KMS-11 (cell line): Measurements from ENCODE around the gene MAP4K2.

Experiments
- H2AFZ ChIP-seq: fragments of 200-600 bp; sonication (generic); 2 replicates; pipeline ENCODE4 v1.6.1; 2016; ENCODE audit warnings: antibody characterized with exemption, mixed run types, low read depth
- H3K27ac ChIP-seq: fragments of 200-600 bp; sonication (generic); 2 replicates; pipeline ENCODE4 v1.6.1; 2016; ENCODE audit warnings: mild to moderate bottlenecking, mixed run types
- H3K27me3 ChIP-seq: fragments of 200-600 bp; sonication (generic); 2 replicates; pipeline ENCODE4 v1.6.1; 2017; ENCODE audit warnings: mild to moderate bottlenecking, low read depth, mixed run types, moderate library complexity; ENCODE audit not compliant: insufficient read depth
- H3K36me3 ChIP-seq: fragments of 200-600 bp; sonication (generic); 2 replicates; pipeline ENCODE4 v1.6.1; 2017; ENCODE audit warnings: mild to moderate bottlenecking, mixed run types; ENCODE audit not compliant: insufficient read depth
- H3K4me1 ChIP-seq: fragments of 200-600 bp; sonication (generic); 2 replicates; pipeline ENCODE4 v1.6.1; 2016; ENCODE audit warnings: mild to moderate bottlenecking, low read depth, mixed run types; ENCODE audit not compliant: poor library complexity, severe bottlenecking
- H3K4me2 ChIP-seq: fragments of 200-600 bp; sonication (generic); 2 replicates; pipeline ENCODE4 v1.7.0; 2016; ENCODE audit warnings: mild to moderate bottlenecking, mixed run types
- H3K4me3 ChIP-seq: fragments of 200-600 bp; sonication (generic); IDR thresholded peaks from 2 replicates; pipeline ENCODE4 v1.6.1; 2017; ENCODE audit warnings: low read depth, low read length, mixed read lengths; ENCODE audit not compliant: insufficient read depth
- H3K79me2 ChIP-seq: fragments of 200-600 bp; sonication (generic); 2 replicates; pipeline ENCODE4 v1.6.1; 2016; ENCODE audit warnings: low read depth, mixed run types; ENCODE audit not compliant: insufficient read depth
- H3K9ac ChIP-seq: fragments of 200-600 bp; sonication (generic); 2 replicates; pipeline ENCODE4 v1.6.1; 2016; ENCODE audit warnings: mild to moderate bottlenecking, mixed run types
- H4K20me1 ChIP-seq: fragments of 200-600 bp; sonication (generic); 2 replicates; pipeline ENCODE4 v1.6.1; 2016; ENCODE audit warnings: mild to moderate bottlenecking, mixed run types; ENCODE audit not compliant: insufficient read depth
- TF ChIP-seq, protein P1 (sequence below): fragments of 200-600 bp; sonication (generic); conservative IDR thresholded peaks from 2 replicates; pipeline ENCODE4 v1.6.1; 2017; ENCODE audit warnings: low read depth, mild to moderate bottlenecking, antibody characterized with exemption, low read length, moderate library complexity, mixed read lengths

The MAP4K2 gene

GRCh38 chr11:64752175-64752970, 50.6 kb downstream of the MAP4K2 start:
- H3K4me1 ChIP-seq, result peaks cover 16% of the 10 kb centered on the region
- H2AFZ ChIP-seq, result no peak overlapping the region
- no peak overlapping the region for H3K4me2 ChIP-seq
- H3K27ac ChIP-seq, result no peak overlapping the region
- no peaks in the 10 kb centered on the region for H3K36me3 ChIP-seq
- no peak overlapping the region for H3K9ac ChIP-seq
- no peaks in the 10 kb centered on the region for H3K79me2 ChIP-seq
- H4K20me1 ChIP-seq, result no peaks in the 10 kb centered on the region
- H3K4me3 ChIP-seq, result no peak overlapping the region
- no peaks in the 10 kb centered on the region for H3K27me3 ChIP-seq
- TF ChIP-seq, protein P1, sequence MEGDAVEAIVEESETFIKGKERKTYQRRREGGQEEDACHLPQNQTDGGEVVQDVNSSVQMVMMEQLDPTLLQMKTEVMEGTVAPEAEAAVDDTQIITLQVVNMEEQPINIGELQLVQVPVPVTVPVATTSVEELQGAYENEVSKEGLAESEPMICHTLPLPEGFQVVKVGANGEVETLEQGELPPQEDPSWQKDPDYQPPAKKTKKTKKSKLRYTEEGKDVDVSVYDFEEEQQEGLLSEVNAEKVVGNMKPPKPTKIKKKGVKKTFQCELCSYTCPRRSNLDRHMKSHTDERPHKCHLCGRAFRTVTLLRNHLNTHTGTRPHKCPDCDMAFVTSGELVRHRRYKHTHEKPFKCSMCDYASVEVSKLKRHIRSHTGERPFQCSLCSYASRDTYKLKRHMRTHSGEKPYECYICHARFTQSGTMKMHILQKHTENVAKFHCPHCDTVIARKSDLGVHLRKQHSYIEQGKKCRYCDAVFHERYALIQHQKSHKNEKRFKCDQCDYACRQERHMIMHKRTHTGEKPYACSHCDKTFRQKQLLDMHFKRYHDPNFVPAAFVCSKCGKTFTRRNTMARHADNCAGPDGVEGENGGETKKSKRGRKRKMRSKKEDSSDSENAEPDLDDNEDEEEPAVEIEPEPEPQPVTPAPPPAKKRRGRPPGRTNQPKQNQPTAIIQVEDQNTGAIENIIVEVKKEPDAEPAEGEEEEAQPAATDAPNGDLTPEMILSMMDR, result no peak

- H3K36me3 ChIP-seq, result no peaks in the 10 kb centered on the region
- no peaks in the 10 kb centered on the region for H4K20me1 ChIP-seq
- H3K27ac ChIP-seq, result no peak overlapping the region
- H3K9ac ChIP-seq, result no peak overlapping the region
- no peak overlapping the region for H3K4me2 ChIP-seq
- H3K4me1 ChIP-seq, result peaks cover 10% of the 10 kb centered on the region
- TF ChIP-seq, protein P1, result no peak
- H3K4me3 ChIP-seq, result no peak overlapping the region
- H2AFZ ChIP-seq, result no peak overlapping the region
- no peaks in the 10 kb centered on the region for H3K79me2 ChIP-seq
- H3K27me3 ChIP-seq, result no peaks in the 10 kb centered on the region
Measured at GRCh38 chr11:64751580-64751979, 51.4 kb downstream of the MAP4K2 start.

- TF ChIP-seq, protein P1, result no peak
- H3K4me1 ChIP-seq, result peaks cover 5% of the 10 kb centered on the region
Measured at GRCh38 chr11:64751136-64751535, 51.9 kb downstream of the MAP4K2 start.

GRCh38 chr11:64750361-64751054, 52.5 kb downstream of the MAP4K2 start:
- Histone ChIP-seq H2AFZ (no peak overlapping the region), H4K20me1 (no peaks in the 10 kb centered on the region), H3K27ac (no peak overlapping the region), H3K4me3 (no peak overlapping the region), H3K79me2 (no peaks in the 10 kb centered on the region), H3K36me3 (no peaks in the 10 kb centered on the region), H3K27me3 (peaks cover 4% of the 10 kb centered on the region; the same call in 1 of the 2 replicates), H3K4me2 (no peak overlapping the region), H3K4me1 (peaks cover 4% of the 10 kb centered on the region), H3K9ac (no peak overlapping the region)
- TF ChIP-seq, protein P1, result no peak

More at GRCh38 chr11:64751136-64751535, 51.9 kb downstream of the MAP4K2 start:
- Histone ChIP-seq H3K27me3 (no peaks in the 10 kb centered on the region), H2AFZ (no peak overlapping the region), H3K4me3 (no peak overlapping the region), H4K20me1 (no peaks in the 10 kb centered on the region), H3K4me2 (no peak overlapping the region), H3K79me2 (no peaks in the 10 kb centered on the region), H3K9ac (no peak overlapping the region), H3K36me3 (no peaks in the 10 kb centered on the region), H3K27ac (no peak overlapping the region)
